Measurements from ENCODE around the gene SAFB2. TPM values are rescaled to one million over a fixed set of nuclear protein-coding genes. Genes with fewer than 3 reads are reported as not detected.
A peak's percentile ranks its signal among the peaks of the same experiment; 100 is the strongest.

The SAFB2 gene
- total RNA-seq, 1 donor from 2014 or later: 48.2 TPM

GRCh38 chr19:5563008-5563431 is 59.6 kb downstream of the SAFB2 start:
- no peak overlapping the region for H3K4me3 Mint-ChIP-seq (ENCODE audit: unreplicated experiment)

DNA sequence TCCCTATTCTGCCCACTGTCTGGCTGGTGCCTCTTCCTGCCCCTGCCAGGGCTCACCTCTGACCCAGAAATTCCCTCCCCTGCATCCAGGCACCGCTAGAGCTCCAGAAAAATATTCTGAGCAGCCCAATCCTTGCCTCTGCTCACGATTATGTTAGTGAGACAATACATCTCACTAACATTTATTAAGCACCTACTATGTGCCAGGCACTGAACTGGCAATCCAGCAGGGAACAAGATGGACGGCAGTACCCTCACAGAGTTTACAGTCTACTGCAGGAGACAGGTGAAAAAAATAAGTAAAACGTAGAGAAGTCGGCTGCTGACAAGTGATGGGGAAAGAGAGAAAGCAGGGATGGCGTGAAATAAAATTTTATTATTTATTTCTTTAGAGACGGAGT is 60.3 kb downstream of the SAFB2 start:
- no peak for DNase-seq (ENCODE audit: low spot score)
- peaks cover 5% of the 10 kb centered on the region for H3K9me3 Mint-ChIP-seq (ENCODE audit: low read depth)
- no peaks in the 10 kb centered on the region for H3K27me3 Mint-ChIP-seq (ENCODE audit: low read depth)
- peaks cover 2% of the 10 kb centered on the region for H3K36me3 Mint-ChIP-seq (ENCODE audit: low read depth)
- H3K4me3 Mint-ChIP-seq (ENCODE audit: unreplicated experiment): no peak overlapping the region
- TF ChIP-seq CTCF (IDR thresholded peaks at IDR 0.05): no peak
- peaks cover 13% of the 10 kb centered on the region for H3K4me1 Mint-ChIP-seq (ENCODE audit: low read depth)
- H3K27ac Mint-ChIP-seq (ENCODE audit: unreplicated experiment): no peak overlapping the region

More at GRCh38 chr19:5563008-5563431, 59.6 kb downstream of the SAFB2 start:
- Mint-ChIP-seq H3K27ac (ENCODE audit: unreplicated experiment) (peak overlapping the region; percentile 65), H3K9me3 (ENCODE audit: low read depth) (peaks cover 5% of the 10 kb centered on the region), H3K27me3 (ENCODE audit: low read depth) (no peaks in the 10 kb centered on the region), H3K36me3 (ENCODE audit: low read depth) (peaks cover 2% of the 10 kb centered on the region), H3K4me1 (ENCODE audit: low read depth) (peaks cover 13% of the 10 kb centered on the region)
- peak; percentile 45 for TF ChIP-seq CTCF (IDR thresholded peaks at IDR 0.05)
- DNase-seq (ENCODE audit: low spot score): no peak

GRCh38 chr19:5561559-5561958 is 61.0 kb downstream of the SAFB2 start:
- DNase-seq (ENCODE audit: low spot score): no peak
- no peak overlapping the region for H3K4me3 Mint-ChIP-seq (ENCODE audit: unreplicated experiment)
- H3K27ac Mint-ChIP-seq (ENCODE audit: unreplicated experiment): no peak overlapping the region
- peak; percentile 77 for TF ChIP-seq CTCF (IDR thresholded peaks at IDR 0.05)
- peaks cover 13% of the 10 kb centered on the region for H3K4me1 Mint-ChIP-seq (ENCODE audit: low read depth)
- peaks cover 2% of the 10 kb centered on the region for H3K36me3 Mint-ChIP-seq (ENCODE audit: low read depth)
- peaks cover 1% of the 10 kb centered on the region for H3K27me3 Mint-ChIP-seq (ENCODE audit: low read depth)
- H3K9me3 Mint-ChIP-seq (ENCODE audit: low read depth): peaks cover 5% of the 10 kb centered on the region

GRCh38 chr19:5560156-5560555 is 62.4 kb downstream of the SAFB2 start:
- no peak overlapping the region for H3K4me3 Mint-ChIP-seq (ENCODE audit: unreplicated experiment)
- no peak for DNase-seq (ENCODE audit: low spot score)

DNA sequence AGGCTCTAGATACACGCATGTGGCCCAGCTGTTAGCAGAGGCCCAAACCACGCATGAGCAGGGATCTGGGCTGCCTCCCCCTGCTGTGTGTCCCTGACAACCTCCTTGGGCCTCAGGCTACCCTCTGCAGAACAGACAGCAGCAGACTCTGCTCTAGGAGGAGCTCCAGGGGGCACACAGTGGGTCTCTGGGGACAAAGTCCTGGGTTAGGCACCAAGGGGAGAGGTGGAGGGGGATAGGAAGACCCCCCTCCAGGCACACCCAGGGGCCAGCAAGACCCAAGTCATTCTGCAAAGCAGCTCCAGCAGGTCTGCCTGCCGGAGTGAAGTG is 62.8 kb downstream of the SAFB2 start:
- peaks cover 4% of the 10 kb centered on the region for H3K4me1 Mint-ChIP-seq (ENCODE audit: low read depth)
- H3K27ac Mint-ChIP-seq (ENCODE audit: unreplicated experiment): no peak overlapping the region
- TF ChIP-seq CTCF (IDR thresholded peaks at IDR 0.05): no peak
- no peak overlapping the region for H3K4me3 Mint-ChIP-seq (ENCODE audit: unreplicated experiment)
- H3K9me3 Mint-ChIP-seq (ENCODE audit: low read depth): peaks cover 5% of the 10 kb centered on the region
- peaks cover 2% of the 10 kb centered on the region for H3K36me3 Mint-ChIP-seq (ENCODE audit: low read depth)
- no peak for DNase-seq (ENCODE audit: low spot score)
- peaks cover 1% of the 10 kb centered on the region for H3K27me3 Mint-ChIP-seq (ENCODE audit: low read depth)

More at GRCh38 chr19:5560156-5560555, 62.4 kb downstream of the SAFB2 start:
- H3K9me3 Mint-ChIP-seq (ENCODE audit: low read depth): peaks cover 5% of the 10 kb centered on the region
- H3K27me3 Mint-ChIP-seq (ENCODE audit: low read depth): peaks cover 1% of the 10 kb centered on the region
- peaks cover 2% of the 10 kb centered on the region for H3K36me3 Mint-ChIP-seq (ENCODE audit: low read depth)
- H3K27ac Mint-ChIP-seq (ENCODE audit: unreplicated experiment): no peak overlapping the region
- TF ChIP-seq CTCF (IDR thresholded peaks at IDR 0.05): no peak
- peaks cover 8% of the 10 kb centered on the region for H3K4me1 Mint-ChIP-seq (ENCODE audit: low read depth)

All from chondrocyte (in vitro differentiated cells).